Activated CD8-positive, alpha-beta memory T cell treated with anti-CD3 and anti-CD28 coated beads for 48 hours (primary cell): ENCODE measurements around the gene TMA7.

ENCODE experiments used
- DNase-seq, 3 experiments: peaks; one replicate each; pipeline ENCODE4 v3.0.0-alpha.2; 2020; ENCODE audit warnings: low read depth in 2 of 3, low spot score in 2 of 3

The TMA7 gene

GRCh38 chr3:48422681-48423080 lies 17.4 kb upstream of the TMA7 start:
- no peak for DNase-seq

- DNase-seq = no peak
These were observed 16.7 kb upstream of the TMA7 start for GRCh38 chr3:48423241-48423882.

GRCh38 chr3:48423883-48424695 lies 16.0 kb upstream of the TMA7 start:
- no peak for DNase-seq

- DNase-seq = no peak
These were observed 14.7 kb upstream of the TMA7 start for GRCh38 chr3:48425281-48425812.

GRCh38 chr3:48426401-48426909 lies 13.6 kb upstream of the TMA7 start:
- no peak for DNase-seq

GRCh38 chr3:48426944-48427629 lies 13.0 kb upstream of the TMA7 start:
- DNase-seq = no peak

- DNase-seq = no peak
These were observed 12.5 kb upstream of the TMA7 start for GRCh38 chr3:48427630-48427962.

- DNase-seq = no peak
These were observed 11.9 kb upstream of the TMA7 start for GRCh38 chr3:48428088-48428571.

- DNase-seq = no peak
These were observed 11.3 kb upstream of the TMA7 start for GRCh38 chr3:48428572-48429316.

GRCh38 chr3:48429317-48429959 lies 10.6 kb upstream of the TMA7 start:
- DNase-seq = peak in 2 of 3 experiments; percentile 11 to 37

GRCh38 chr3:48429960-48430707 lies 9.9 kb upstream of the TMA7 start, which contains the start of gene PLXNB1:
Gene PLXNB1, minus strand, starts transcription at chr3:48430086. Its CDS starts 5,475 bp downstream, at chr3:48424611.
- no peak for DNase-seq

- no peak for DNase-seq
These were observed 9.4 kb upstream of the TMA7 start for GRCh38 chr3:48430708-48431101.

- DNase-seq = no peak
These were observed 8.6 kb upstream of the TMA7 start for GRCh38 chr3:48431224-48432029.

- DNase-seq = no peak
These were observed 7.4 kb upstream of the TMA7 start for GRCh38 chr3:48432411-48433371.

GRCh38 chr3:48433472-48434118 lies 6.5 kb upstream of the TMA7 start:
- DNase-seq = no peak

- no peak for DNase-seq
These were observed 5.3 kb upstream of the TMA7 start for GRCh38 chr3:48434591-48435222.

GRCh38 chr3:48435223-48435595 lies 4.8 kb upstream of the TMA7 start:
- DNase-seq = no peak
